ENCODE measurements around the gene POLR1D.

POLR1D gene

GRCh38 chr13:27641711-27642502 lies 20.2 kb downstream of the POLR1D start:
- DNase-seq = no peak

- no peak for DNase-seq
Observed at GRCh38 chr13:27643334-27644132, 21.8 kb downstream of the POLR1D start.

GRCh38 chr13:27644302-27644701 lies 22.6 kb downstream of the POLR1D start:
- no peak for DNase-seq

GRCh38 chr13:27650312-27650711 lies 28.6 kb downstream of the POLR1D start:
- DNase-seq = no peak

GRCh38 chr13:27654059-27654458 lies 32.4 kb downstream of the POLR1D start:
- no peak for DNase-seq

- no peak for DNase-seq
Observed at GRCh38 chr13:27654816-27655215, 33.1 kb downstream of the POLR1D start.

GRCh38 chr13:27657724-27658123 lies 36.0 kb downstream of the POLR1D start:
- no peak for DNase-seq

GRCh38 chr13:27658546-27658945 lies 36.9 kb downstream of the POLR1D start:
- no peak for DNase-seq

GRCh38 chr13:27659145-27659865 lies 37.6 kb downstream of the POLR1D start:
- DNase-seq = no peak

GRCh38 chr13:27660511-27660910 lies 38.8 kb downstream of the POLR1D start:
- DNase-seq = no peak

- no peak for DNase-seq
Observed at GRCh38 chr13:27661017-27661416, 39.3 kb downstream of the POLR1D start.

GRCh38 chr13:27662738-27663470 lies 41.2 kb downstream of the POLR1D start:
- DNase-seq = no peak

- no peak for DNase-seq
Observed at GRCh38 chr13:27663947-27664346, 42.3 kb downstream of the POLR1D start.

- no peak for DNase-seq
Observed at GRCh38 chr13:27665333-27665732, 43.6 kb downstream of the POLR1D start.

- no peak for DNase-seq
Observed at GRCh38 chr13:27665761-27666160, 44.1 kb downstream of the POLR1D start.

- no peak for DNase-seq
Observed at GRCh38 chr13:27666951-27667350, 45.3 kb downstream of the POLR1D start.

- DNase-seq = no peak
Observed at GRCh38 chr13:27667946-27668345, 46.3 kb downstream of the POLR1D start.

- no peak for DNase-seq
Observed at GRCh38 chr13:27670861-27671260, 49.2 kb downstream of the POLR1D start.

GRCh38 chr13:27672025-27672424 lies 50.3 kb downstream of the POLR1D start:
- DNase-seq = no peak
